Suppressor macrophage (primary cell): ENCODE results near the gene IMMP2L.
"Not testable (repeated sequence)": the region's sequence is repeated elsewhere in the genome, so short reads cannot be mapped to it uniquely, and the experiment has no call there.

ENCODE experiments used
- DNase-seq, 4 experiments: peaks; one replicate each; pipeline ENCODE4 v3.0.0-alpha.2; 2020 to 2022
- total RNA-seq, 17 experiments: gene quantifications; one replicate each; lab custom pipeline; 2026; ENCODE audit warnings: mixed read lengths in 6 of 17, inconsistent platforms in 3 of 17; lab: John Stamatoyannopoulos, UW

Gene IMMP2L
- total RNA-seq: 1.7 to 5.8 (median 3.3) reads per million in 17 experiments

DNA sequence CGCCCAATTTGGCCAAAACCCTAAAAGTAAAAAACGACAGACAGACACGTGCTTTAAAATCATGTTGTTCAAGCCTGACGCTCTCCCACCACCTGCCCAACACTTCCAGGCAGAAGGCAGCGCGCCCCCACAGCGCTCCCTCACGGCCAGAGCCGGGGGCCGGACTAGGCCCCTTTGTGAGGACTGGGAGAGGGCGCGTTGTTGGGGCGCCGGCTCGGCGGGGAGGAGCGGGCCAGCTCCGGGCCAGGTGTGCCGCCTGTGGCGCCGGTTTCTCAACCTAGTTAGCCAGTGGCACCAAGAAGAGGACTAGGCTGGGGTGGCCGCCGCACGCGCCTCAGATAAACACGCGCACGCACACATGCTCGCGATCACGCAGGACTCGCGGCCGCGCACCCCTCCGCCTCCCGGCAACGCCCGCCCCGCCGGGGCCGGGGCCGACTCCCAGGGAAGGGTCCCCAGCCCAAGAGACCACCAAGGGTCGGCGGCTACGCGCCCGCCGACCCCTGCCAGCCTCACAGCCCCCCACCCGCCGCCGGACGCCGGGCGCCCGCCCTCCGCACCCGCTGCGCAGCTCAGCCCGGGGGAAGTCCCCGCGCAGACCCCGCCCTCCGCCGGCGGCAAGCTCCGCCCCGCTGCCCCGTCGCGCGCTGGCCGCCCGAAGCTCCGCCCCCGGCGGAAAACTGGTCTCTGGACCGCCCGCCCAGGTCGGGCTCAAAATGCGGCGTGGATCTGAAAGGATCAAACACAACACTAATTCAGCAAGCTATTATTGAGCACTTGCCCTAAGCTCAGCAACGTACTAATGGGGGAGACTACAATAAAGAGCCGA, at the start of gene IMMP2L:
Gene IMMP2L (minus strand): TSS at position 589 of the 829 bp plus-strand sequence.
- peak; percentile 90 to 97 (median 93) for DNase-seq

DNA sequence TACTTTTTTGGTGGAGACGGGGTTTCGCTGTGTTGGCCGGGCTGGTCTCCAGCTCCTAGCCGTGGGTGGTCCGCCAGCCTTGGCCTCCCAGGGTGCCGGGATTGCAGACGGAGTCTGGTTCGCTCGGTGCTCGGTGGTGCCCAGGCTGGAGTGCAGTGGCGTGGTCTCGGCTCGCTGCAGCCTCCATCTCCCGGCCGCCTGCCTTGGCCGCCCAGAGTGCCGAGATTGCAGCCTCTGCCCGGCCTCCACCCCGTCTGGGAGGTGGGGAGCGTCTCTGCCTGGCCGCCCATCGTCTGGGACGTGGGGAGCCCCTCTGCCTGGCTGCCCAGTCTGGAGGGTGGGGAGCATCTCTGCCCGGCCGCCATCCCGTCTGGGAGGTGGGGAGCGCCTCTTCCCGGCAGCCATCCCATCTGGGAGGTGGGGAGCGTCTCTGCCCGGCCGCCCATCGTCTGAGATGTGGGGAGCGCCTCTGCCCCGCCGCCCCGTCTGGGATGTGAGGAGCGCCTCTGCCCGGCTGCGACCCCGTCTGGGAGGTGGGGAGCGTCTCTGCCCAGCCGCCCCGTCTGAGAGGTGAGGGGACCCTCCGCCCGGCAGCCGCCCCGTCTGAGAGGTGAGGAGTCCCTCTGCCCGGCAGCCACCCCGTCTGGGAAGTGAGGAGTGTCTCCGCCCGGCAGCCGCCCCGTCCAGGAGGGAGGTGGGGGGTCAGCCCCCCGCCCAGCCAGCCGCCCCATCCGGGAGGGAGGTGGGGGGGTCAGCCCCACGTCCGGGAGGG, 47.4 kb upstream of the IMMP2L start:
- not testable (repeated sequence) for DNase-seq

- no peak for DNase-seq
Measured at GRCh38 chr7:111607621-111608020, 45.3 kb upstream of the IMMP2L start.

- DNase-seq: no peak
Measured at GRCh38 chr7:111605246-111605645, 43.0 kb upstream of the IMMP2L start.

DNA sequence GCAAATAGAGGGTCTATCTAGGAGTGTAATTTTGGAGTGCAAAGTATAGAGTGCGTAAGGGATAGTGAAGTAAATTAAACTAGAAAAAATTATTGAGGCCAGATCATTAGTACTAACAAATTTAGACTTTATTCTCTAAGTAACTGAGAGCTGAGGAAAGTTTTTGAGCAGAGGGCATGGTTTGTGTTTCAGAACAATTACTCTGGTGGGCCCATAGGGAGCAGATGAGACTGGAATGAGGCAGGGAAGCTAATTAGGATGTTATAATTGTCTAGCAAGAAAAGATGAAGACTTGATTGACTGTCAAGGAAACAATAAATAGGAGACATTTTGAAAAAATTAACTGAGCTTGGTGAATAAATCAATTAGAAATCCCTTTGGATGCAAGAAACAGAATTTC, 37.8 kb upstream of the IMMP2L start:
- no peak for DNase-seq

GRCh38 chr7:111595780-111596179, 33.5 kb upstream of the IMMP2L start:
- no peak for DNase-seq

DNA sequence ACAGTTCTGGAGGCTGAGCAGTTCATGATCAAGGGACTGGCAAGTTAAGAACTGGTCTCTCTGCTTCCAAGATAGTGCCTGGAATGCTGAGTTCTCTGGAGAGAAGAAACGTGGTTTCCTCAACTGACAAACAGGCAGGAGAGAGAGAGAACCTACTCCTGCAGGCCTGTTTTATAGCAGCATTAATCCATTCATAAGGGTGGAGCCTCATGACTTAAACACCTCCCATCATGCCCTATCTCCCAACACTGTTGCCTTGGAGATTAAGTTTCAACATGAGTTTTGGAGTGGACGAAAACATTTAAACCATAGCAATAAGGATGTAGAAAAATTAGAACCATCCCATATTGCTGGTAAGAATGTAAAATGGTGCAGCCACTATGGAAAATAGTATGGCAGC, 32.3 kb upstream of the IMMP2L start:
- no peak for DNase-seq

- DNase-seq: no peak
Measured at GRCh38 chr7:111593343-111593742, 31.1 kb upstream of the IMMP2L start.

DNA sequence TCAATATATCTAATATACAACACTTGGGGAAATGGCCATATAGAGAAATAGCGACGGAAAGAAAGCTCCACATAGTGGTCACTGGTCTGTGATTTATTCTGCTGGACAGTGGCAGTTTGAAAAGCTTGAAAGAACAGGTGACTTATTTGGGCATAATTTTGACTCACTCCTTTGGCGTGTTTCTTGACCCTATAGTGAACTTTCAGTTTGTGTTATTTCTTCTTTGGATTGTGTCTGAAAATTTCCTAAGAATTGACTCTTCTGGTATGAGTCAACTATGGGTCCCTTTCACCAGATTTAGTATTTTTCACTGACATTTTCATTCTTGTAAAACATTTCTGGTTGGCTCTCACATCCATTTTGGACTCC, 25.8 kb upstream of the IMMP2L start:
- no peak for DNase-seq

GRCh38 chr7:111587410-111588064, 25.2 kb upstream of the IMMP2L start:
- DNase-seq: no peak

GRCh38 chr7:111586711-111587409, 24.6 kb upstream of the IMMP2L start:
- no peak for DNase-seq

DNA sequence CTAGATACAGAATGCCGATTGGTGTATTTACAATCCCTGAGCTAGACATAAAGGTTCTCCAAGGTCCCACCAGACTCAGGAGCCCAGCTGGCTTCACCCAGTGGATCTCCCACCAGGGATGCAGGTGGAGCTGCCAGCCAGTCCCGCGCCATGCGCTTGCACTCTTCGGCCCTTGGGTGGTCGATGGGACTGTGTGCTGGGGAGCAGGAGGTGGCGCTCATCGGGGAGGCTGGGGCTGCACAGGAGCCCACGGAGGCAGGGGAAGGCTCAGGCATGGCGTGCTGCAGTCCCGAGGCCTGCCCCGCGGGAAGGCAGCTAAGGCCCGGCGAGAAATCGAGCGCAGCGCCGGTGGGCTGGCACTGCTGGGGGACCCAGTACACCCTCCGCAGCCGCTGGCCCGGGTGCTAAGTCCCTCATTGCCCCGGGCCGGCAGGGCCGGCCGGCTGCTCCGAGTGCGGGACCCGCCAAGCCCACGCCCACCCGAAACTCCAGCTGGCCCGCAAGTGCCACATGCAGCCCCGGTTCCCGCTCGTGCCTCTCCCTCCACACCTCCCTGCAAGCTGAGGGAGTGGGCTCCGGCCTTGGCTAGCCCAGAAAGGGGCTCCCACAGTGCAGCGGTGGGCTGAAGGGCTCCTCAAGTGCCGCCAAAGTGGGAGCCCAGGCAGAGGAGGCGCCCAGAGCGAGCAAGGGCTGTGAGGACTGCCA, 19.6 kb upstream of the IMMP2L start:
- DNase-seq: not testable (repeated sequence)

DNA sequence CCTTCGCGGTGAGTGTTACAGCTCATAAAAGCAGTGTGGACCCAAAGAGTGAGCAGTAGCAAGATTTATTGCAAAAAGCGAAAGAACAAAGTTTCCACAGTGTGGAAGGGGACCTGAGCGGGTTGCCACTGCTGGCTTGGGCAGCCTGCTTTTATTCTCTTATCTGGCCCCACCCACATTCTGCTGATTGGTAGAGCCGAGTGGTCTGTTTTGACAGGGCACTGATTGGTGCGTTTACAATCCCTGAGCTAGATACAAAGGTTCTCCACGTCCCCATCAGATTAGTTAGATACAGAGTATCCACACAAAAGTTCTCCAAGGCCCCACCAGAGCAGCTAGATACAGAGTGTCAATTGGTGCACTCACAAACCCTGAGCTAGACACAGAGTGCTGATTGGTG, 18.9 kb upstream of the IMMP2L start:
- DNase-seq: not testable (repeated sequence)

GRCh38 chr7:111578754-111579153, 16.5 kb upstream of the IMMP2L start:
- DNase-seq: no peak

- DNase-seq: no peak
Measured at GRCh38 chr7:111571720-111572119, 9.4 kb upstream of the IMMP2L start.

- DNase-seq: no peak
Measured at GRCh38 chr7:111568870-111569462, 6.7 kb upstream of the IMMP2L start.

DNA sequence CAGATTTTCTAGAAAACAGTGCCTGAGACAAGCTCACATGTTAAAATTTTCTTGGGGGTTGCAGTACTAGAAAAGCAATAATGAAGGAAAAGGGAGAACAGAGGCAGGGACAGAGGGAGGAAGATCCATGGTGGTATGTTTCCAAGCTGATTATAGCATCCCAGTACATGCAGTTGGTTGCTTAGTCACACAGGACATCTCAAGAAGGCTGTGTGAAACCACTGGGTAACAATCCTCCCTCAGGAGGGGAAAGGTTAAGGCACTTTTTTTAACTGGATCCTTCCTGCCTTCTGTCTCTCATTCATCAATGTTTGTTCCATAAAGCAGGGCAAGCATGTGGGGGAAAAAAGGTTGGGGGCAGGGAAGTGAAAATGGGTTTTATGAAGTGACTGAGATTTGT, 6.1 kb upstream of the IMMP2L start:
- DNase-seq: no peak

- DNase-seq: no peak
Measured at GRCh38 chr7:111564078-111564477, 1.8 kb upstream of the IMMP2L start.

DNA sequence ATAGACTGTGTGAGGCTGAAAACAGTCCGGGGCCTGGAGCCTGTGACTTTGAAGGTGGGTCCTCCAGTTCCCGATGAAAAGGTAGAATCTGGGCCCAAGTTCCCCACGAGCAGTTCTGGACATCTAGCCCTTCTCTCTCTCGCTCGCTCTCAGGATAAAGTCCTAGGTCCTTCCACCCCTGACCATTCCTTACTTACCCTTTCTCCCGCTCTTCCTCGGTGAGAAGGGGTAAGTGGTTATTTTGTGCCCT, 713 bp downstream of the IMMP2L start:
- peak in 1 of 4 experiments; percentile 1 for DNase-seq

DNA sequence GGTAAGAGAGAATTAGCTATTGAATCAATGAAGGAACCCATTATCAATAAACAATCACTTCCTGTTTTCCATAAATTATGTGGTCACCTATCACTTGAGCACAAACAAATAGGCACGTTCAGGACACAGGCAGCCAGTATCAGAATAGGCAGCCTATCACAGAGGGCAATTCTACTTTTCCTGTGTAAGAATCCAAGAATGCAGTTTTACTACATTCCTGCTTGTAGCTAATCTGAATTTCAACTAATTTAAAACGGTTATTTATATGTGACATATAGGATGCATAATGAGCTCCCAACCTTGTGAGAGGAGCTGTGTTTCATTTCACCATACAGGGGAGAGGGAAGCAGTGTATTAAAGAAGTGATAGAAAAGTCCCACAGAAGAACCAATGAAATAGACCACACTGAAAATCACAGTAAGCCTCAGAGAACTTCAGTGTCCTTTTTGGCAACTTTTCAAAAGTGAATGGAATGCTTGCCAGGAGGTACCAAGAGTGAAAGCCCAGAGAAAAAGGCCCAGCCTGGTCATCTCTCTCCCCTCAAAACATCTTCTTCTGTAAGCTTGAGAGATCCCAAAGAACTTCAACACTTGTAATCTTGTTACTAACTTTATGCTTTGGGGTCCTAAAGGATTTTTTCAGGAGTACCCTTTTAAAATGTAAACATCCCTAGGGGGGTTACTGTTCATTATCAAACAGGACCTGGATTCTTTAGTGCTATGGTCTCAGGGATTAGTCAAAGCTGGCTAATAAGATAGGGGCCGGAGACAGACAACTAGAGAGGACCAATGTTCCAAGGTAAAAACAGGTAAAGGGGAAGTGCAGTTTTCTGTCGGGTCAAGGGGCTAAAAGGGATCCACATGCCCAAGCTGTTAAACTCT, 1.3 kb downstream of the IMMP2L start:
- DNase-seq: peak in 1 of 4 experiments; percentile 4

DNA sequence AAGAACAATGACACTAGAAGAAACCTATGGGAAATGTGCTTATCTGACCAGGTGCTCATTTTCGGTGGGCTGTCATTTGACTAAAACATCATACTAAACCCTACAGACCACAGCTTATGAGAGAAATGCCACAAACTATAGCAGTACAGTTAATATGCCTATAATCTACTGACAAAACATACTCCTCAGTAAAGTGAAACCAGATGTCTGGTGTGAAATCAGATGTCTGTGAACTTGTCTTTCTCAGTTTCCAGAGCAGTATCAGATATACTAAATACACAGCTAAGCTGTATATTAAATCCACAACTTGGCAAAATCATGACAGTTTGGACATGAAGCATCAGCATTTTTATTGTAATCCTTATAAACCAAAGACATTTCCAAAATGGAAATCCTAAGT, 3.3 kb downstream of the IMMP2L start:
- no peak for DNase-seq
